ENCODE results near the gene ADAMTSL3.

ADAMTSL3 gene

GRCh38 chr15:83970295-83970890, 316.5 kb downstream of the ADAMTSL3 start:
- Histone ChIP-seq H3K27ac (ENCODE audit: low read length) (no peak overlapping the region), H3K27me3 (ENCODE audit: control insufficient read depth, insufficient read depth, low read length) (no peaks in the 10 kb centered on the region), H3K36me3 (ENCODE audit: control insufficient read depth, low read depth, low read length) (no peaks in the 10 kb centered on the region), H3K9ac (ENCODE audit: low read length) (no peak overlapping the region), H3K9me3 (ENCODE audit: control insufficient read depth, low read depth, low read length) (no peaks in the 10 kb centered on the region), H3K4me1 (ENCODE audit: control insufficient read depth, low read depth, low read length) (no peaks in the 10 kb centered on the region), H3K4me3 (ENCODE audit: low read length) (no peak overlapping the region)

GRCh38 chr15:83971992-83972391, 318.1 kb downstream of the ADAMTSL3 start:
- Histone ChIP-seq H3K36me3 (ENCODE audit: control insufficient read depth, low read depth, low read length) (no peaks in the 10 kb centered on the region), H3K4me3 (ENCODE audit: low read length) (no peak overlapping the region), H3K4me1 (ENCODE audit: control insufficient read depth, low read depth, low read length) (no peaks in the 10 kb centered on the region), H3K9me3 (ENCODE audit: control insufficient read depth, low read depth, low read length) (peaks cover 2% of the 10 kb centered on the region), H3K9ac (ENCODE audit: low read length) (no peak overlapping the region), H3K27me3 (ENCODE audit: control insufficient read depth, insufficient read depth, low read length) (no peaks in the 10 kb centered on the region), H3K27ac (ENCODE audit: low read length) (no peak overlapping the region)

- no peaks in the 10 kb centered on the region for H3K27me3 ChIP-seq (ENCODE audit: control insufficient read depth, insufficient read depth, low read length)
- H3K9me3 ChIP-seq (ENCODE audit: control insufficient read depth, low read depth, low read length): peaks cover 10% of the 10 kb centered on the region
- H3K27ac ChIP-seq (ENCODE audit: low read length): no peak overlapping the region
- no peak overlapping the region for H3K9ac ChIP-seq (ENCODE audit: low read length)
- no peaks in the 10 kb centered on the region for H3K36me3 ChIP-seq (ENCODE audit: control insufficient read depth, low read depth, low read length)
- H3K4me1 ChIP-seq (ENCODE audit: control insufficient read depth, low read depth, low read length): no peaks in the 10 kb centered on the region
- H3K4me3 ChIP-seq (ENCODE audit: low read length): no peak overlapping the region
These were observed 319.9 kb downstream of the ADAMTSL3 start for GRCh38 chr15:83973816-83974215.

- Histone ChIP-seq H3K9me3 (ENCODE audit: control insufficient read depth, low read depth, low read length) (peaks cover 10% of the 10 kb centered on the region), H3K27ac (ENCODE audit: low read length) (no peak overlapping the region), H3K4me1 (ENCODE audit: control insufficient read depth, low read depth, low read length) (no peaks in the 10 kb centered on the region), H3K27me3 (ENCODE audit: control insufficient read depth, insufficient read depth, low read length) (no peaks in the 10 kb centered on the region), H3K4me3 (ENCODE audit: low read length) (no peak overlapping the region), H3K9ac (ENCODE audit: low read length) (no peak overlapping the region), H3K36me3 (ENCODE audit: control insufficient read depth, low read depth, low read length) (no peaks in the 10 kb centered on the region)
These were observed 324.1 kb downstream of the ADAMTSL3 start for GRCh38 chr15:83977992-83978391.

- peaks cover 10% of the 10 kb centered on the region for H3K9me3 ChIP-seq (ENCODE audit: control insufficient read depth, low read depth, low read length)
- no peak overlapping the region for H3K9ac ChIP-seq (ENCODE audit: low read length)
- no peak overlapping the region for H3K27ac ChIP-seq (ENCODE audit: low read length)
- H3K36me3 ChIP-seq (ENCODE audit: control insufficient read depth, low read depth, low read length): no peaks in the 10 kb centered on the region
- no peaks in the 10 kb centered on the region for H3K27me3 ChIP-seq (ENCODE audit: control insufficient read depth, insufficient read depth, low read length)
- H3K4me1 ChIP-seq (ENCODE audit: control insufficient read depth, low read depth, low read length): no peaks in the 10 kb centered on the region
- no peak overlapping the region for H3K4me3 ChIP-seq (ENCODE audit: low read length)
These were observed 324.7 kb downstream of the ADAMTSL3 start for GRCh38 chr15:83978588-83978987.

GRCh38 chr15:83980637-83981036, 326.7 kb downstream of the ADAMTSL3 start:
- Histone ChIP-seq H3K4me1 (ENCODE audit: control insufficient read depth, low read depth, low read length) (no peaks in the 10 kb centered on the region), H3K27me3 (ENCODE audit: control insufficient read depth, insufficient read depth, low read length) (no peaks in the 10 kb centered on the region), H3K4me3 (ENCODE audit: low read length) (no peak overlapping the region), H3K36me3 (ENCODE audit: control insufficient read depth, low read depth, low read length) (no peaks in the 10 kb centered on the region), H3K9me3 (ENCODE audit: control insufficient read depth, low read depth, low read length) (peaks cover 10% of the 10 kb centered on the region), H3K27ac (ENCODE audit: low read length) (no peak overlapping the region), H3K9ac (ENCODE audit: low read length) (no peak overlapping the region)

GRCh38 chr15:83982748-83983147, 328.8 kb downstream of the ADAMTSL3 start:
- no peak overlapping the region for H3K27ac ChIP-seq (ENCODE audit: low read length)
- H3K9ac ChIP-seq (ENCODE audit: low read length): no peak overlapping the region
- H3K4me1 ChIP-seq (ENCODE audit: control insufficient read depth, low read depth, low read length): no peaks in the 10 kb centered on the region
- H3K4me3 ChIP-seq (ENCODE audit: low read length): no peak overlapping the region
- no peaks in the 10 kb centered on the region for H3K36me3 ChIP-seq (ENCODE audit: control insufficient read depth, low read depth, low read length)
- H3K9me3 ChIP-seq (ENCODE audit: control insufficient read depth, low read depth, low read length): peaks cover under 1% of the 10 kb centered on the region
- H3K27me3 ChIP-seq (ENCODE audit: control insufficient read depth, insufficient read depth, low read length): no peaks in the 10 kb centered on the region

GRCh38 chr15:83983634-83984458, 329.9 kb downstream of the ADAMTSL3 start:
- no peaks in the 10 kb centered on the region for H3K9me3 ChIP-seq (ENCODE audit: control insufficient read depth, low read depth, low read length)
- H3K36me3 ChIP-seq (ENCODE audit: control insufficient read depth, low read depth, low read length): no peaks in the 10 kb centered on the region
- H3K4me1 ChIP-seq (ENCODE audit: control insufficient read depth, low read depth, low read length): no peaks in the 10 kb centered on the region
- no peak overlapping the region for H3K9ac ChIP-seq (ENCODE audit: low read length)
- no peaks in the 10 kb centered on the region for H3K27me3 ChIP-seq (ENCODE audit: control insufficient read depth, insufficient read depth, low read length)
- no peak overlapping the region for H3K27ac ChIP-seq (ENCODE audit: low read length)
- no peak overlapping the region for H3K4me3 ChIP-seq (ENCODE audit: low read length)

- Histone ChIP-seq H3K27ac (ENCODE audit: low read length) (no peak overlapping the region), H3K4me3 (ENCODE audit: low read length) (no peak overlapping the region), H3K4me1 (ENCODE audit: control insufficient read depth, low read depth, low read length) (no peaks in the 10 kb centered on the region), H3K9me3 (ENCODE audit: control insufficient read depth, low read depth, low read length) (no peaks in the 10 kb centered on the region), H3K27me3 (ENCODE audit: control insufficient read depth, insufficient read depth, low read length) (no peaks in the 10 kb centered on the region), H3K36me3 (ENCODE audit: control insufficient read depth, low read depth, low read length) (no peaks in the 10 kb centered on the region), H3K9ac (ENCODE audit: low read length) (no peak overlapping the region)
These were observed 330.7 kb downstream of the ADAMTSL3 start for GRCh38 chr15:83984601-83985000.

- no peak overlapping the region for H3K4me3 ChIP-seq (ENCODE audit: low read length)
These were observed 337.2 kb downstream of the ADAMTSL3 start for GRCh38 chr15:83991163-83991562.

GRCh38 chr15:83992324-83993031, 338.6 kb downstream of the ADAMTSL3 start:
- Histone ChIP-seq H3K9me3 (ENCODE audit: control insufficient read depth, low read depth, low read length) (no peaks in the 10 kb centered on the region), H3K36me3 (ENCODE audit: control insufficient read depth, low read depth, low read length) (no peaks in the 10 kb centered on the region), H3K27me3 (ENCODE audit: control insufficient read depth, insufficient read depth, low read length) (no peaks in the 10 kb centered on the region), H3K4me3 (ENCODE audit: low read length) (no peak overlapping the region), H3K4me1 (ENCODE audit: control insufficient read depth, low read depth, low read length) (no peaks in the 10 kb centered on the region), H3K9ac (ENCODE audit: low read length) (no peak overlapping the region), H3K27ac (ENCODE audit: low read length) (no peak overlapping the region)

More at GRCh38 chr15:83991163-83991562, 337.2 kb downstream of the ADAMTSL3 start:
- no peak overlapping the region for H3K27ac ChIP-seq (ENCODE audit: low read length)
- H3K9ac ChIP-seq (ENCODE audit: low read length): no peak overlapping the region
- H3K36me3 ChIP-seq (ENCODE audit: control insufficient read depth, low read depth, low read length): no peaks in the 10 kb centered on the region
- H3K27me3 ChIP-seq (ENCODE audit: control insufficient read depth, insufficient read depth, low read length): no peaks in the 10 kb centered on the region
- H3K4me1 ChIP-seq (ENCODE audit: control insufficient read depth, low read depth, low read length): no peaks in the 10 kb centered on the region
- no peaks in the 10 kb centered on the region for H3K9me3 ChIP-seq (ENCODE audit: control insufficient read depth, low read depth, low read length)
